ENCODE measurements around the gene MAPK1. TPM values are rescaled to one million over a fixed set of nuclear protein-coding genes. Genes with fewer than 3 reads are reported as not detected.
"Not testable (repeated sequence)": the region's sequence is repeated elsewhere in the genome, so short reads cannot be mapped to it uniquely, and the experiment has no call there.

The MAPK1 gene
- total RNA-seq, 1 donor, result 46.3 TPM

DNA sequence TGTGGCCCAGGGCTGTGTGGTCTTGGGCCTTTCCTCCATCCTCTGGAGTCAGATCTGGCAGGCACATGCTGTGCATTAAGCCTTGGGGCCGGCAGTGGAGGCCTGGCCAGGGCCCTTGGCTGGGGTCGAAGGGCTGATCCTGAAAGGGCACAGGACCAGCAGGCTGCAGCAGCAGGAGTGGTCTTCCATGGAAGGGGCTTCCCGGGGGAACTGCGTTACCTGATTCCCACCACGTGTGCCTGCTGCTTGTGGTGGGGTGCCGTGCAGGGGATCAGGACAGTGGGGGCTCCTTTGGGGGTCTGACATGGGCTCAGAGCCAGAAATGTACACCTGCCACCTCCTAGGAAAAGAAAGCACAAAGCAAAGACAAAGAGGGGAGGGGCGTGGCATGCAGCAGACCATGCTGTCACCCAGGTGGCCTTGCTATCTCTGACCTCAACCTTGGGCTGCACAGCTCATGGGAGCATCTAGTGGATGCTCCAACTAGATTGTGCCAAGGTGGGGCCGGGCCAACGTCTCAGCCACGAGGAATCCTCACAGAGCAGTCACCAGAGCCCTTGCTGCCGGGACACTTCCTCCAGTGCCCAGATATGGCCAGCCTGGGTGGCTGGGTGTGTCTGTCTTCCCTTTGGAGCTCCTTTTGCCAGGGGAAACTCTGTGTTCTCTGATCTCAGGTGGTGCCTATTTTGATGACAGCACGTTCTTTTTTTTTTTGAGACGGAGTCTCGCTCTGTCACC lies 113.9 kb downstream of the MAPK1 start:
- no peaks in the 10 kb centered on the region for H3K27me3 ChIP-seq (ENCODE audit: insufficient read depth, low read length)
- no peak overlapping the region for H3K4me3 ChIP-seq (ENCODE audit: insufficient read depth, low read length)
- H3K79me2 ChIP-seq (ENCODE audit: insufficient read depth, low read length), result no peaks in the 10 kb centered on the region
- H3K4me1 ChIP-seq (ENCODE audit: insufficient read depth, low read length), result peaks cover 30% of the 10 kb centered on the region
- H3K9me3 ChIP-seq (ENCODE audit: low read depth, low read length), result no peaks in the 10 kb centered on the region
- peaks cover 12% of the 10 kb centered on the region for H4K20me1 ChIP-seq (ENCODE audit: insufficient read depth, low read length)
- H3K27ac ChIP-seq (ENCODE audit: low read depth, low read length), result no peak overlapping the region
- H3K4me2 ChIP-seq (ENCODE audit: insufficient read depth, low read length), result no peak overlapping the region
- peaks cover 3% of the 10 kb centered on the region for H3K36me3 ChIP-seq (ENCODE audit: insufficient read depth, low read length)
- DNase-seq (ENCODE audit: insufficient read length, low spot score, missing footprints), result peak; percentile 37
- no peak overlapping the region for H2AFZ ChIP-seq (ENCODE audit: low read length)
- TF ChIP-seq, protein P1, sequence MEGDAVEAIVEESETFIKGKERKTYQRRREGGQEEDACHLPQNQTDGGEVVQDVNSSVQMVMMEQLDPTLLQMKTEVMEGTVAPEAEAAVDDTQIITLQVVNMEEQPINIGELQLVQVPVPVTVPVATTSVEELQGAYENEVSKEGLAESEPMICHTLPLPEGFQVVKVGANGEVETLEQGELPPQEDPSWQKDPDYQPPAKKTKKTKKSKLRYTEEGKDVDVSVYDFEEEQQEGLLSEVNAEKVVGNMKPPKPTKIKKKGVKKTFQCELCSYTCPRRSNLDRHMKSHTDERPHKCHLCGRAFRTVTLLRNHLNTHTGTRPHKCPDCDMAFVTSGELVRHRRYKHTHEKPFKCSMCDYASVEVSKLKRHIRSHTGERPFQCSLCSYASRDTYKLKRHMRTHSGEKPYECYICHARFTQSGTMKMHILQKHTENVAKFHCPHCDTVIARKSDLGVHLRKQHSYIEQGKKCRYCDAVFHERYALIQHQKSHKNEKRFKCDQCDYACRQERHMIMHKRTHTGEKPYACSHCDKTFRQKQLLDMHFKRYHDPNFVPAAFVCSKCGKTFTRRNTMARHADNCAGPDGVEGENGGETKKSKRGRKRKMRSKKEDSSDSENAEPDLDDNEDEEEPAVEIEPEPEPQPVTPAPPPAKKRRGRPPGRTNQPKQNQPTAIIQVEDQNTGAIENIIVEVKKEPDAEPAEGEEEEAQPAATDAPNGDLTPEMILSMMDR (IDR thresholded peaks at IDR 0.05; ENCODE audit: extremely low read depth, low read depth, low read length), result no peak

DNA sequence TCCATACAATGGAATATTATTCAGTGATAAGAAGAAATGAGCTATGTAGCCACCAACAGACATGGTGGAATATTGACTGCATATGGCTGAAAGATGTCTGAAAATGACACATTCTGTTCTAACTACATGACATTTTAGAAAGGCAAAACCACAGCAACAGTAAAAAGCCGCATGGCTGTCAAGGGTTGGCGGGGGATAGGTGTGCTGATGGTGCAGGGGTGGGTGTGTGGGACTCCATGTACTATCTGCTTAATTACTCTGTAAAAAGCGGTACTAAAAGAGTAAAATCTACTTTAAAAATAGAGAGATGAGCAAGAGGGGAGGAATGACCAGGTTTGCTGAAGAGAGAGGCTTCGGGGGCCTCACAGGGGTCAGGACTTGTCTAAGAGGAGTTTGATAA lies 115.2 kb downstream of the MAPK1 start:
- no peak overlapping the region for H3K4me2 ChIP-seq (ENCODE audit: insufficient read depth, low read length)
- no peaks in the 10 kb centered on the region for H3K36me3 ChIP-seq (ENCODE audit: insufficient read depth, low read length)
- H2AFZ ChIP-seq (ENCODE audit: low read length), result no peak overlapping the region
- no peak for DNase-seq (ENCODE audit: insufficient read length, low spot score, missing footprints)
- H3K27me3 ChIP-seq (ENCODE audit: insufficient read depth, low read length), result no peaks in the 10 kb centered on the region
- H3K9me3 ChIP-seq (ENCODE audit: low read depth, low read length), result no peaks in the 10 kb centered on the region
- H4K20me1 ChIP-seq (ENCODE audit: insufficient read depth, low read length), result peaks cover 12% of the 10 kb centered on the region
- H3K4me3 ChIP-seq (ENCODE audit: insufficient read depth, low read length), result no peak overlapping the region
- peaks cover 30% of the 10 kb centered on the region for H3K4me1 ChIP-seq (ENCODE audit: insufficient read depth, low read length)
- no peak overlapping the region for H3K27ac ChIP-seq (ENCODE audit: low read depth, low read length)
- TF ChIP-seq, protein P1 (IDR thresholded peaks at IDR 0.05; ENCODE audit: extremely low read depth, low read depth, low read length), result no peak
- no peaks in the 10 kb centered on the region for H3K79me2 ChIP-seq (ENCODE audit: insufficient read depth, low read length)

- Histone ChIP-seq H3K4me2 (ENCODE audit: insufficient read depth, low read length) (no peak overlapping the region), H4K20me1 (ENCODE audit: insufficient read depth, low read length) (no peaks in the 10 kb centered on the region), H2AFZ (ENCODE audit: low read length) (no peak overlapping the region), H3K9me3 (ENCODE audit: low read depth, low read length) (no peaks in the 10 kb centered on the region), H3K4me3 (ENCODE audit: insufficient read depth, low read length) (no peak overlapping the region), H3K4me1 (ENCODE audit: insufficient read depth, low read length) (no peaks in the 10 kb centered on the region), H3K27ac (ENCODE audit: low read depth, low read length) (no peak overlapping the region), H3K79me2 (ENCODE audit: insufficient read depth, low read length) (no peaks in the 10 kb centered on the region), H3K36me3 (ENCODE audit: insufficient read depth, low read length) (no peaks in the 10 kb centered on the region), H3K27me3 (ENCODE audit: insufficient read depth, low read length) (no peaks in the 10 kb centered on the region)
- no peak for DNase-seq (ENCODE audit: insufficient read length, low spot score, missing footprints)
- TF ChIP-seq, protein P1 (IDR thresholded peaks at IDR 0.05; ENCODE audit: extremely low read depth, low read depth, low read length), result no peak
Observed at GRCh38 chr22:21745948-21746347, 121.5 kb downstream of the MAPK1 start.

- H3K27me3 ChIP-seq (ENCODE audit: insufficient read depth, low read length); H4K20me1 ChIP-seq (ENCODE audit: insufficient read depth, low read length); H2AFZ ChIP-seq (ENCODE audit: low read length); DNase-seq (ENCODE audit: insufficient read length, low spot score, missing footprints); H3K27ac ChIP-seq (ENCODE audit: low read depth, low read length); H3K36me3 ChIP-seq (ENCODE audit: insufficient read depth, low read length); H3K4me2 ChIP-seq (ENCODE audit: insufficient read depth, low read length); H3K4me1 ChIP-seq (ENCODE audit: insufficient read depth, low read length); H3K4me3 ChIP-seq (ENCODE audit: insufficient read depth, low read length); H3K79me2 ChIP-seq (ENCODE audit: insufficient read depth, low read length); H3K9me3 ChIP-seq (ENCODE audit: low read depth, low read length): not testable (repeated sequence)
Observed at GRCh38 chr22:21744917-21745316, 122.5 kb downstream of the MAPK1 start.
